Measurements from ENCODE around the gene PAM.
A peak's percentile ranks its signal among the peaks of the same experiment; 100 is the strongest.

The PAM gene

DNA sequence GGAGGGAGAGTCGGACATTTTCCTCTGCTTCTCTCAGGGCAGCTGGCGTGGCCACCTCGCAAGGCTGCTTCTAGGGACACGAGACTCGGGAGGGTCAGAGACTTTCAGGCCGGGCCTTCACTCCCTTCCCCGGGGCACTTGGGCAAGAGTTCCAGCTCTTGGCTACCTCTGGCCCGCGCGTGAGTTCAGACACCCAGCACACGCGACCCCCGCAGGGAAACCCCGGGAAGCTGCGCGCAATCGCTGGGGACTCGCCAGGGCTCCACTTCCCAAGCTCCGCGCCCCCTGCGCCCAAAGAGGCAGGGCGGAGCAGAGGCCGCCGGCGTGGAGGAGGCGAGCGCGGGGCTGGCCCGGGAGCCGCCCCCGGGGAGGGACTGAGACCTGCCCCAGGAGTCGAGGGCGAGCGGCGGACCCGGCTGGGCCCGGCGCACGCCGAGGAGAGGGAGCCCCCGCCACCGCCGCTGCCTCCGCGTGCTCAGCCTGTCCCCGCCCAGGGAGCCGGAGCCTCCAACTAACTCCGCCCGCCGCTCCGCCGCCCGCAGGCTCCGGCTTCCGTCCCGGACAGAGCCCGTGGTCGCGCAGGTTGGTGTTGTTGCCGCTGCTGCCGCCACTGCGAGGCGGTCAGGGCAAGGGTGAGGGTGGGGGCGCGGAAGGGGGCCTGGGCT lies at the start of gene PAM:
PAM (plus strand) TSS at position 539 of the 665 bp plus-strand sequence. CDS start 110,891 bp downstream, outside the sequence.
- DNase-seq (ENCODE audit: low spot score) = peak; percentile 79

DNA sequence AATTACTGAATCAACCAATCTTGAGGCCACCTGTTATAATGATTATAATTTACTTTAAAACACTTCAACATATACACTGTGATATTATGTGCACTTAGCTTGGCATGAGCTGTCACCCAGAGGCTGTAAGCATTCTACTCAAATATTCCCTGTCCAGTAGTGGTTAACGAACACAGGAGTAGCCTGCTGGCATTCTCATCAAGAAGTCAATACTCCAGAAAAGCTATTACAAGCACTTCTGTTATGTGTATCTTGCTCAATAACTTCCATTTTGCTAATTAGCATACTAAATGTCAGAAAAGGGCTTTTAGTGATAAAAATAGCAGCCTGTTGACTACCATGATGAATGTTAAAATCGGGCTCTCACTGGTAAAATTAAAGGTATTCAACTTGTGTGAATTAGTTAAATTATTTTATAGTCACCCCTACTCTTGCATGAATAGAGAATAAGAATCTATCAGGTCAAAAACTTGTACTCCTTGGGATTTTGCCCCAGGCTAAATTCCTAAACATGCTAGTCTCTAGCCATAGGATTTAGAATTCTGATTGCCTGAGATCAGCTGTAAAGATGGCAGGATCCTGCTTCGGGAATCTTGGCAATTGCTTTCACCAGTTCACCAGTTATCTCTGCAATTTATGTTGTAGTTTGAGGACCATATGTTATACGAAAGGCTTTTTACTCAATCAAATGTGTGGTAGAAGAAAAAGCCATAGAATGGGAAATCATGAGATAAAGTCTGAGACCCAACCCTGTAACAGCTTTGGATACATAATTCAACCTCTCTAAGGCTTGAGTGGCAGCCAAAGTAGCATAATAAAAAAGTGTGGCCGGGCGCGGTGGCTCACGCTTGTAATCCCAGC lies 43.4 kb upstream of the PAM start:
- DNase-seq (ENCODE audit: low spot score) = no peak

DNA sequence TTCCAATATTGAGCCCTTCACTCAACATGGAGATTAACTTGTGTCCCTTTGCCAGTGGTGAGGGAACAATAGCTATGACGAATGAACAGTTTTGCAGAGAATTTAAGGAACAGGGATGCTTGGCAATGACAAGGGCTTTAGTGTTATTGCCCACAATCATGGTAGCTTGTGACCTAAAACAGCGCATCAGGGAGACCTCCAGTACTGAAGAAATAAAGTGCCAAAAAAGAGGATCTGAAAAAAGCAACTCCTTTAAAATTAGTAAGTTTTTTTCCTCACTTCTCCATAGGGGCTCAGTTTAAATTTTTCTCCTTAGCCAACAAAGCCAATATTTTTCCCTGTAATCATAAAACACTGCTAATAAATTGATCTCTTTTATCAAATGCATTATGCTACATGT lies 41.8 kb upstream of the PAM start:
- DNase-seq (ENCODE audit: low spot score) = no peak

DNA sequence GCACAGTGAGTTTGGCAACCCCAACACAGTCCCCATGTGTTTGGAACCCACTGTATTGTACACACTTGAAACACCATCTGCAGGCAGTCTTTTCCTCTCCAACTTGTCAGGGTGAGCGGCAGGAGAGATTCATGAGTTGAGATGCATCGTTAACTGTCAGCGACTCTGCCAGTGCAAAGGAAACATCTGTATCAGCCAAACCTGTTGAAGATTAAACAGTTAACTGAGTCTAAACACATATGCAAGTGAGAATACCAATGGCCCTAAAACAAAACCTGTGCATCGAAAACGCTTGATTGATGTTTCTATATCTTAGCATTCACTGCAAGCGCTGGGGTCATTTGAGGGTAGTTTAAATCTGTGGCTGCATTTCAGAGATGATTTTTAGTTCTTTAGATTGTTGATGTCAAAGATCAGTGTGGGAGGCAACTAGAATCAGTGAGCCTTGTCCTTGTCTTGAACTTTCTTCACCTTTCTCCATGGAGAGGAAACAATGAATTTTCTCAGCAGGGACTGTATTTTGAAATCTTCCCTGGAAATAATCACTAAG lies 41.3 kb upstream of the PAM start:
- no peak for DNase-seq (ENCODE audit: low spot score)

DNA sequence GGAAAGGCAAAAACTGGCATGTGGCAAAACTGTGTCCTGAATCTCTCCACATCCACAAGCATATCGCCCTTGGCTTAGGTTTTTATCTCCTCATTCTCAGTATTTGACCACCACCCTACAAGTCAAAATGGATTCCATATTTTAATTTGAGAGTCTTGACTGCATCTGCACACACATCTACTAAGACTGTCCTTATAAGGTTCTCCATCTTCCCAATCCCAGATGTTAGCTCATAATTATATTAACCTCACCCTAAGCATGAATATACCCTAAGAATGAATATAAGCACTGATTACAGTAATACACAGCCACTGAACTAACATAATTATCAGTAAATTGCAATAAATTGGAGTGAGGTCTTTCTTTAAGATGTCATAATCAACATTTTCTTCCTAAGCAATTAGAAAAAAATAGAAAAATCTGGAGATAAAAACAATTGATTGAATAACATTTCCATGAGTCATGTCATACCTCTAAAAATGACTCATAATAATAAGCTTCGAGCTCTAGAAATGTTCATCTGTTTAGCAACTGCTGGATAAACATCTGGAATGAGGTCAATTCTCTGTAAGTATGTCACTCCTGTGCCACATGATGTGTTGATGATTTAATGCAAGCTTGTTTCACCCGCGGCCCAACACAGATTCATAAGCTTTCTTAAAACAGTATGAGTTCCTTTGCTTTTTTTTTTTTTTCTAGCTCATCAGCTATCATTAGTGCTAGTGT lies 39.9 kb upstream of the PAM start:
- DNase-seq (ENCODE audit: low spot score) = peak; percentile 42

DNA sequence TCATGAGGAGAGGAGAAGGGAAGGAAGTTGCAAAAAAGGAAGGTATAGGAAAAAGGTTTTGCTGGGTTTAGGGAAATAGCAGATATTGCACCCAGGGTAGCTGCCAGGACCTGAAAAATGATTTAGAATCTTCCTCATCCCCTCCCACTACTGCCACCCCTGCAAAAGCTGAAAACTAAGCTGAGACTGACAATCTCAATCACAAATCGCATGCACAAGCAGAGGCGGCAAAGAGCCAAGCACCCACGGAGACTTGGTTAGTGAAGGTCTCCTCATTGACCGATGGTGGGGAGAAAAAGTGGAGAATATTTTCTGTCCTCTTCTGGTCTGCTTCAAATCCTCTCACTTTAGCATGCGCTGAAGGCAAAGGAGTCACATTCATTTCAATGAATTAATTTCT lies 39.1 kb upstream of the PAM start:
- DNase-seq (ENCODE audit: low spot score) = no peak

DNA sequence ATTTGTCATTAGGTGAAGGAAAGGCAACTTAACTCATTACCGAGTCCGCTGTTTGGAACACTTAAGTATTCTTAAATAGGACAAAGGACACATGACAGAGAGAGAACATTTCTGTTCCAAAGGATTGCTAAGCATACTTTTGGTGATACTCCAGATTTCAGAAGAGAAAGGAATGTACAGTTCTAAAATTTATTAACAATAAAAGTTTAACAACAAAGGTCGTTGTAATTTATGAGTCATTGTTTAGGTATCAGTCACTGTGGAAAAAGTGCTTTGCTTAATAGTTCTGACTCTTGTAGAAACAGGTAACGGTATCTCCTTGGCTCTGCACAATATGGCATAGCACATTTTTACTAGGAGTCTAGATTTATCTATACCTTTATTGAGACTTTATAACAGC lies 36.3 kb upstream of the PAM start:
- no peak for DNase-seq (ENCODE audit: low spot score)

DNA sequence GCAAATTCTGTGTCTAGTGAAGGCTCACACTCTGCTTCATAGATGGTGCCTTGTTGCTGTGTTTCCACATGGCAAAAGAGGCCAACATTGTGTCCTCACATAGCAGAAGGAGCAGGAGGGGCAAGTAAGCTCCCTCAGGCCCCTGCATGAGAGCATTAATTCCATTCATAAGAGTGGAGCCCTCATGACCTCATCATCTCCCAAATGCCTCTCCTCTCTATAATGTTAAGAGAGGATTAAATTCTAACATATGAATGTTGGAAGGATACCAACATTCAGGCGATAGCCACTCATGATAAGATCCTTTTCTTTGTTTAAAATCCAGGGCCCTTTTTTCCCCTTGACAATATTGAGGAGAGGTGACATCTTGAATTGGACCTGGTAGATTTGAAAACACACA lies 35.2 kb upstream of the PAM start:
- DNase-seq (ENCODE audit: low spot score) = no peak

DNA sequence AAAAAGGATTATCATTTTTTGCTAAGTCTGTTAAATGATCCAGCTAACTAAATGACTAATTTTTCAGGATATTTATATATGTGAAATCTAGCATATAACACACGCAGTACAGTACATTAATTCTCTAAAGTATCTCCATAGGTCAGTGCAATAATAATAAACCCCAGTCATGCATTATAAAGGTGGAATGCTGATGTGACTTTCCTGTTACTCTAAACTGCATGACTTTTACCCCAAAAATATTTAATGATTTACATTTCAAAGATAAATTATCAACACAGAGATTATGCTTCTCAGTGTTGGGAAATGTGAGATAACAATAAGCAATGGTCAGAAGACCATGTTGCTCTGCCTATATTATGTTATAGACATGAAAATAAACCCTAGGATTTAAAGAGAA lies 34.1 kb upstream of the PAM start:
- no peak for DNase-seq (ENCODE audit: low spot score)

DNA sequence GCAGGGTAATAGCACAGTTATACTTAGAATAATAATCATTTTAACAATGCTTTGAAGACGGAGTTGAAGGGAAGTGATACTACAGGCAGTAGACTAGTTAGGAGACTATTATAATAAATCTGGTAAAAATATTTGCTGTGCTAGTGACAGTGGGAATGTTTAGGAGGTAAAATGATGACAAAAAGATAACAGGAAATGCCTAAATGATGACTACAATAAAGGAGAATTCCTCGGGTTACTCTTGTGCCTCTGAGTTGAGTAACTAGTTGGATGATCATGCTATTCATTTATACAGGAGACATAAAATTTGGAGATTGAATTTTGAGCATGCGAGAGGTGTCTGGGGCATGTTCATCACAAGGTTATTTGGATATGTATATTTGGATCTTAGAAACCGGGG lies 32.2 kb upstream of the PAM start:
- no peak for DNase-seq (ENCODE audit: low spot score)

DNA sequence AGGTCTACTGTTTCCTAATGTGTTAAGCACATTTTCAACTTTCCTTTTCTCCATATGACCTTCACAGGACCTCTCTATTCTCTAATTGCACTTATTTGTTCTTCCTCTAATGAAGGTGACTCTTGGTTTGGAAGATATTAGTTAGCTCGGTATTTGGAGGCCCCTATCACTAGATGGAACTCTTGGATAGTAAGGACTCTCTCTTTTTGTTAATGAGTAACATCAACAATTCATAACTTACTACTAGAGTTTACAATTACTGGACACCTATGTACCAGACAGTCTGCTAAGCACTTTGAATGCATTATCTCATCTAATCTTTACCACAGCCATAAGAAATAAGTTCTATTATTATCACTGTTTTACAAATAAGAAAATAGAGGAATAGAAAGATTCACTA lies 23.4 kb upstream of the PAM start:
- DNase-seq (ENCODE audit: low spot score) = no peak

DNA sequence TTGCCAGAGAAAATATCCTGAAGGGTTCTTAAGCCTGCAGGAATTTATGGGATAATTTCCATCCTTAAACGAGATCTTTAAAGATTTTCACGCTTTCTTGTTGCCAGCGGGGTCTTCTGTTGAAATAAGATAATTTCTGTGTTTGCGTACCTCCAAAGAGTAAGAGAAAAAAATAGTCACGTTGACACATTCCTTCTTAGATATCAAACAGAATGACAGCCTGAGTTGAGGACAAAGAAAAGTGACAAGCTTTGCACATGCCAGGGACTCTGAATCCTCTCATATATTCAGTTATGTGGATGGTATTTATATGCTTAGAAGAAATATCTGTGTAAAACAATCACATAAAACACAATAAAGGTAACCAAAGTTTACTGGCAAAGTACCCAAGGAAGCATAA lies 21.6 kb upstream of the PAM start:
- no peak for DNase-seq (ENCODE audit: low spot score)

DNA sequence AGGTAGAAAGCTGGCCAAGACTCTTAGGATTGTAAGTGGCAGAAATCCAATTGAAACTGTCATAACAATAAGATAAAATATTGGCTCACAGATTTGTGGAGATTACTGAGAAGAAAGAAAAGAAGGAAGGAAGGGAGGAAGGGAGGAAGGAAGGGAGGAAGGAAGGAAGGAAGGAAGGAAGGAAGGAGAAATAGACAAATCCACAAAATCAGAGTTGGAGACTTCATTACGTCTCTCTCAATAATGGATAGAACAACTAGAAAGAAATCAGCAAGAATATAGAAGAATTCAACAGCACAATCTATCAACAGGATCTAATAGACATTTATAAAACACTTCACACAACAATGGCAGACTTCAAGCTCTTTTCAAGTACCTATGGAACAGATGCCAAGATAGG lies 17.9 kb upstream of the PAM start:
- no peak for DNase-seq (ENCODE audit: low spot score)

DNA sequence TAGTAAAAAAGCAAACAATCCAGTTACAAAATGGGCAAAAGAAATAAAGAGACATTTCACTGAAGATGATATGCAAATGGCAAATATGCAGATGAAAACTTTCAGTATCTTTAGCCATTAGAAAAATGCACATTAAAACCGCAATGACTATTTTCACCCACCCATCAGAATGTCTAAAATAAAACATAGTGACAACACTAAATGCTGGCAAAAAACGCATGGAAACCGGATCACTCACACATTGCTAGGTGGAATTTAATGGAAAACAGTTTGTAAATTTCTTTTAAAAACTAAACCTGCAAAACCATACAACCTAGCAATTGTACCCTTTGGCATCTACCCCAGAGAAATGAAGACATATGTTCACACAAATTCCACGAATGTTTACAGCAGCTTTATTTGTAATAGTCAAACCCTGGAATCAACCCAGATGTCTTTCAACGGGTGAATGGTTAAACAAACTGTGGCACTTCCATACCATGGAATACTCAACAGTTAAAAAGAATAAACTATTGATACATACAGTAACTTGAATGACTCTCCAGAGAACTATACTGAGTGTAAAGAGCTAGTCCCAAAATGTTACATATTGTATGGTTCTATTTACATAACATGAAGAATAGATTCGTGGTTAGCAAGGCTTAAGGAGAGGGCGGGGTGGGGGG lies 17.2 kb upstream of the PAM start:
- no peak for DNase-seq (ENCODE audit: low spot score)

DNA sequence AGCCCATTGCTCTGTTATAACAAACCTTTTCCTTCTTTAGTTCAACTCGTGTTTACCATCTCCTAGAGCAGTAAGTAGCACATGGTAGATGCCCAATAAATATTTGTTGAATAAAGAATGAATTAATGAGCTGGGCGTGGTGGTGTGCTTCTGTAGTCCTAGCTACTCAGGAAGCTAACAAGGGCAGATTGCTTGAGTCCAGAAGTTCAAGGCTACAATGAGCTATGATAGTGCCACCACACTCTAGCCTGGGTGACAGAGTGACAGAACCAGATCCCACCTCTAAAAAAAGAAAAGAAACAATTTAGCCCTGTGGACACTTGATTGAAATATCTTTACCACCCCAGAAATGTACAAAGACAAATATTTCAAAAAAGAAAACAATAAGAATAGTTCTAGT lies 14.6 kb upstream of the PAM start:
- DNase-seq (ENCODE audit: low spot score) = no peak

DNA sequence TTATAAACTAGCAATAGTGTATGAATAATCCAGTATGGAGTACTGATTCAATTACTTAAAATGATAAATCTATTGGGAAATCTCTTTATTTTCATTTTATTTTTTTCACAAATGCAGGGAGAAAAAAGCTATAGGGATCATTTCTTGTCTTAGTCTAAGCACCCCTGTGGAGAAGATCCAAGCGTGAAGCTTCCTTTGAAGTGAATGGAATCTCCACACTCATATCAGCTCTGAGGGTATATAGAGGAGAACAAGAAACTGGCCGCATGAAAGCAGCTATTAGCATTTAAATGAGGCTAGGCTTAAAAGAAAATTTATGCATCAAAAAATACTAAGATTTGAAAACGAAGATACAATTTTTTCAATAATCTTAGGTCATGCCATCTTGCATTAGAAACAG lies 12.9 kb upstream of the PAM start:
- DNase-seq (ENCODE audit: low spot score) = no peak

DNA sequence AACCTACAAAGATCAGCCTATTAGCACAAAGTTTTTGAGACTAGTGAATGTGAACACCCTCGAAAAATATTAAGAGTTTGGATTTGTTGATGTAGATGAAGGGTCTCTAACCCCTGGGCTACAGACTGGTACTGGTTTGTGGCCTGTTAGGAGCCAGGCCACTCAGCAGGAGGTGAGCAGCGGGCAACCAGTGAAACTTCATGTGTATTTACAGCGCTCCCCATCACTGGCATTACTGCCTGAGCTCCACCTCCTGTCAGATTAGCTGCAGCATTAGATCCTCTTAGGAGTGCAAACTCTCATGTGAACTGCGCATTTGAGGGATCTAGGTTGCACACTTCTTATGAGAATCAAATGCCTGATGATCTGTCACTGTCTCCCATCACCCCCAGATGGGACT lies 11.2 kb upstream of the PAM start:
- DNase-seq (ENCODE audit: low spot score) = no peak

DNA sequence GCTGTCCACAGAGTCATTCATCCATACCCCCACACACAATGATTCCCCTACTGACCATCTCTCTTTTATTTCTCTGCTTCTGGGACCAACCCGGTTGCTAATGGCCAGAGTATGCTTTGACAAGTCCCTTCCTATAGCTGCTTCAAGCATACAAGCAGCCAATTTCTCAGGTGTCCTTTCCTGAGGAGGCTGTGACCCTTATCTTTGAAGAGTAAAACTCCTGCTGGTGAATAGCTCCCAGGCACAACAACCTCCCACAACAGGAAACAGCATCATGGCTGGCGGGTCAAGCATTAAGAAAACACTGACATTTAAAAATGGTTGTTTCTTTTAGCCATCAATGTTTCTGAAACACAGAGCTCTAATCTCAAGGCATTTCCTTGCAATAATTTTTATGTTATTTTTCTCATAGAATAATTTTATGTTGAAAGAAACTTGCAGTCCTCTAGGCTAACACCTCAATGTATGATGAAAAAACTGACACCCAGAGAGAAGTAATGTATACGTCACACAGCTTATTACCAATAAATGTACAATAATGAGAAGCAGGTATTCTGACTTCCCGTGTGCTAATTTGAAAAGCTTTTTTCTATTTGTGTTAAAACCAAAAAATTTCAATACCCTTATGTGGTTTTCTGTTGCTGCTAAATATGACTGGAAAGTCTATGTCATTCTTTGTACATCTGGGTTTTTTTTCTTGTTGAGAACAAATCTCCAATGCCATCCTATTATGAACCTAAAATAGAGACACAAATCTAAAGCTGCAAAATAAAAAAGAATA lies 7.5 kb upstream of the PAM start:
- DNase-seq (ENCODE audit: low spot score) = no peak

DNA sequence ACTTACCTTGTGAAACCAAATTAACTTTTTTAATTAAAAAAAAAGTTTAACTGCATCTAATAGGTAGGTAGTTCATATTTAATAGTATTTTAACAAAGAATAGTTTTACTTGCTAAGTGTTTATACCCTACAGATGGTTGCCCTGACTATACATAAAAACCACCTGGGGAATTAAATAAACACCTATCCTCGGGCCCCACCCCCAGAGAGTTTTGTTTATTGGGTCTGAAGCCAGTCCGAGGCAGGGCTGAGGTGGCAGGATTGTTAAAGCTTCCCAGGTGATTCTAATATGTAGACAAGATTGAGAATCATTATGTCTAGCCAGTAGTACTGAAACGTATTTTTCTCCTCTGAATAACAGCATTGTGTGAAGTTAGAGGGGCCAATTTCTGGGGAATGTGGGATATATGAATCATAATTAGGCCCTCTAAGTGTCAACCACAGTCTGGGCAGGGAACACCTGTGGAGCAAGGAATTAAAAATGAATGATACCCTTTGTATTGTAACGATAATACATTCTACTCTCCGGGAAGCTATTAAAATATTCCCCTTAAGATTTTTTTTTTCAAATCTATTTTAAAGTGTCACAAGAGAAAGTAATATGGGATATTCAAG lies 5.6 kb upstream of the PAM start:
- no peak for DNase-seq (ENCODE audit: low spot score)

DNA sequence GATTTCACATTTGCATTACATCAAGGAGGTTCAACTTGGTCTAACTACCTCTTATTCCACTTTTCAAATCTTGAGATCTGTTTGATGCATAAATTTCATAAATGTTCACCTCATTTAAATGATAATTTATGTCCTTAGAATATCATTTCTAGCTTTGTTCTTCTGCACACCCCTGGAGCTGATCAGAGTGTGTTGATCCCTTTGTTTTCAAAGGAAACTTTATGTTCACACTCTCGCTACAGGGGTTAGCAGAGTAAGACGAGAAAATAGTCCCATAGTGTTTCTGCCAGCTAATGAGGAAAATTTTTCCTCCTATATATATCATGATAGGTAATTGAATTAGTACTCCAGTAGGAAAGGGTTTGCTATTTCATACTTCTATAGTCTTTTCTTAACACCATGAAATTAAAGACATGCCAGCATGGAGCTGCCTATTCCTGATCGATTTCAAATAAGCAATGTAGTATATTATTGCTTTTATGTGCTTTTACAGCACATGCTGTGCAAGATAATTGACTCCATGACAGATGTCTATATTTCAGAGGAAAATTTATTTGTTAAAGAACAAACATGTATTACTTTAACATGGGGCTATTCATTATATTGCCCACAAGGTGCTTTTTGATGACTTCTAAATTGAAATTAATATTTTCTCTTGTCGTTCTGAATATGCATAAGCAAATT lies 4.8 kb upstream of the PAM start:
- DNase-seq (ENCODE audit: low spot score) = no peak

All from activated CD4-positive, alpha-beta T cell treated with anti-CD3 and anti-CD28 coated beads, Interleukin-2, Interleukin-4, amounts not matched to agents 100 ng/mL and 50 ng/mL, durations not matched to agents 16 hours and 8 hours (primary cell).